OCI-LY3 (cell line): ENCODE measurements around the gene TAF1C.

Experiments used
- CTCF ChIP-seq: fragments of 200-600, 300-600 bp; sonication (generic); IDR thresholded peaks from 2 replicates; pipeline ENCODE4 v1.5.1; 2014; ENCODE audit warnings: antibody characterized with exemption, low read length, low read depth
- EZH2phosphoT487 ChIP-seq: fragments of 200-600 bp; shearing (Covaris generic); IDR thresholded peaks from 2 replicates; pipeline ENCODE4 v1.6.1; 2018; ENCODE audit warnings: antibody characterized with exemption, mixed run types, low read depth

GRCh38 chr16:84195201-84196093, 8.6 kb upstream of the TAF1C start:
- TF ChIP-seq CTCF (no peak), EZH2phosphoT487 (no peak)
